Measurements from ENCODE around the gene SHC1.

The SHC1 gene

DNA sequence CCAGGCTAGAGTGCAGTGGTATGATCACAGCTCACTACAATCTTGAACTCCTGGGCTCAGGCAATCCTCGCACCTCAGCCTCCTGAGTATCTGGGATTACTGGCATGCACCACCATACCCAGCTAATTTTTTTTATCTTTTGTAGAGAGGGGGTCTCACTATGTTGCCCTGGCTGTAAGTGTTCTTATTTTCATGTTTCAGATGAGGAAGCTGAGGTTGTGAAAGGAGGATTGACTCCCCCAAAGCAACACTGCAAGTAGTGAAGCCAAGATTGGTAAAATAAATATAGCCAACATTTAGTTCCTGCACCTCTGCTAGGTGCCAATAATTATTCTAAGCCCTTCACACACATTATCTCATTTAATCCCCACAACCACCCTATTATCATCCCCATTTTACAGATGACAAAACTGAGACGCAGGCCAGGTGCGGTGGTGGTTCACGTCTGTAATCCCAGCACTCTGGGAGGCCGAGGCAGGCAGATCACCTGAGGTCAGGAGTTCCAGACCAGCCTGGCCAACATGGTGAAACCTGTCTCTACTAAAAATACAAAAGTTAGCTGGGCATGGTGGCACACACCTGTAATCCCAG lies 36.1 kb downstream of the SHC1 start:
- no peak for DNase-seq

GRCh38 chr1:154931940-154932487 lies 38.5 kb downstream of the SHC1 start:
- DNase-seq = no peak

DNA sequence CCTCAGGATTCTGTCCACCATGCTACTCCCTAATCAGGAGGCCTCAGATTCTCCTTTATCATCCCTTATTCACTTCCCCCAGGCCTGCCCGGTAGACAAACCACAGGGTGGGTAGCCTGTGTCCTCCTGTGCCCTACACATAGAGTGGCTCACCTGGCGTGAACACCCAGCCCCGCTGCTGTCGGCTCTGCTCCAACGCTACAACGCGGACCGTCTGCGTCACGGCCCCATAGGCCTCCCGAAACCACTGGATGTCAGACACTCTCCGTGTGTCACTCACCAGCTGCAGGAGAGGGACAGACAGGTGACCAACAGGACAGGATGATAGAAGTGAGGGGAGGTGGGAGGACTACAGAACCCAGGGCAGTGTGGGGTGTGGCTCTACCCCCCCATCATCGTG lies 44.3 kb downstream of the SHC1 start:
- DNase-seq = no peak

DNA sequence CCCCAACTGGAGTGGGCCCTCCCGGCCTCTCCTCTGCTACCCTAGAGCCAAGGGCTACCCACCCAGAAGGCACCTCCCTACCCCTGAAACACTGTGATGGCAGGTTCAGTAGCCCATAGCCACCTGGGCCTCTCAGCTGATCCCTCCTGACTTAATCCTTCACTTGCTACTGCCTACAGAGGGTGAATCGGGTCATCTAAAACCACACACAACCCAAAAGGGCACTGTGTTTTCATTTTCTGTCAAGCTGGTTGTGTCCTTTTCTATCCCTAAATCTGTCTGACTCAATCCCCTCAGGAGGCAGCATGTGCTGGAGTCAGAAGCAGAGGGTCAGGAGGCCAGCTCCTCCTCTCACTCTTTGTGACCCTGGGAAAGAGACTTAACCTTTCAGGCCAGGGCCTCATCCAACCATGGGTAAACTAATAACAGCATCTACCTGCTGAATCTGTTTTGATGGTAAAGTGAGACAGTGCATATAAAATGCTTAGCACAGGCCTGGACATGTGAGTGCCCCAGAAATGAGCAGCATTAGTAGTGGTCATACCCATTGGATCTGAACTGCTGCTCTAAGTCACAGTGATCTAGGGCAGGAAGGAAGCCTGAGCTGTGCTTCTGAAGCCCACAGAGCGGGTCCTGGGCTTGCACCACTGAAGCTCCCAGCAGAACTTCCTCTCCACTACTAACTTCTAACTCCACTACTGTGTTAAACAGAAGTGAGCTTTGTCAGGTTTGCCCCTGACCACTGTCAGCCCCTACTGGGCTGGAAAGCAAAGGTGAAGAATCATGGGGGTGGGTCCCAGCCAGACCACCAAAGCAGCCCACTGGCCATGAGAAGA lies 45.0 kb downstream of the SHC1 start:
- no peak for DNase-seq

- DNase-seq = no peak
Observed at GRCh38 chr1:154923695-154924094, 46.9 kb downstream of the SHC1 start.

DNA sequence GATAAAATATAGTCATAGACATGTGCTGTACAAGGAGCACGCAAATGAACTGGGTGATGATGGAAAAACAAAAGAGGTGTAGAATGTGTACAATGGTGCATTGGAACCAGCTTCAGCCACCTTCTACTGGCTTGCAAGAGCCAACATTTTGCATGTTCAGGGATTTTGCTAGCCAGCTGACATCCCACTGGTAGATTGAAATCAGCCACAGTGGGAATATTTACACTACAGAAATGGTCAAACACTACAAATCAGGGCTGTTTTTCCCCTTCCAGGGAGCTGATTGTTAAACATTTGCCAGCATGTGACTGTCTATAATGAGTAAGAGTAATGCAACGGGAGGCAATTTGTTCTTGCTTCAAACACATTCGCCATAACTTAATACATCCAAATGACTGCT lies 57.3 kb downstream of the SHC1 start:
- no peak for DNase-seq

GRCh38 chr1:154912755-154913154 lies 57.8 kb downstream of the SHC1 start:
- DNase-seq = no peak

All from NCI-H2171 treated with DMSO at 0.1 percent for 48 hours (cell line).